Ascending aorta (tissue), 2 donors: ENCODE measurements around the gene CORIN. TPM values are rescaled to one million over a fixed set of nuclear protein-coding genes. Genes with fewer than 3 reads are reported as not detected.

Experiments
- DNase-seq, 2 donors: peaks; one replicate each; pipeline ENCODE4 v3.0.0-alpha.2; 2019; ENCODE audit warnings: low spot score in 2 of 2
- H3K27ac ChIP-seq, 2 donors: fragments of 200-600 bp; sonication (generic); one replicate each; pipeline ENCODE4 v1.5.1; 2016 to 2017; ENCODE audit warnings: mild to moderate bottlenecking in 1 of 2
- H3K27me3 ChIP-seq: fragments of 200-600 bp; sonication (generic); one replicate; pipeline ENCODE4 v1.5.1; 2017
- H3K36me3 ChIP-seq, 2 donors: fragments of 200-600 bp; sonication (generic); one replicate each; pipeline ENCODE4 v1.5.1; 2016
- H3K4me1 ChIP-seq, 2 donors: fragments of 200-600 bp; sonication (generic); one replicate each; pipeline ENCODE4 v1.5.1; 2016 to 2017; ENCODE audit warnings: mild to moderate bottlenecking in 1 of 2
- H3K4me3 ChIP-seq, 2 donors: fragments of 200-600 bp; sonication (generic); one replicate each; pipeline ENCODE4 v1.5.1; 2016 to 2017; ENCODE audit warnings: mild to moderate bottlenecking in 1 of 2
- H3K9me3 ChIP-seq, 2 donors: fragments of 200-600 bp; sonication (generic); one replicate each; pipeline ENCODE4 v1.5.1; 2016
- intact Hi-C: fragments of 100-400 bp; cut with DNase I; formaldehyde crosslinking; loops from one replicate; pipeline ENCODE4 v1.15.1; 2023
- total RNA-seq: library from RNA; depleted of rRNA; stranded (reverse); fragments of >200 nt; gene quantifications from one replicate; pipeline ENCODE4 v1.1.0, GENCODE V29; 2016
- TF ChIP-seq, protein P1 (sequence below), 3 experiments: fragments of 200-600 bp in 2 of 3; fragments of 450-650 bp in 1 of 3; sonication (generic) in 2 of 3; IDR thresholded peaks; one replicate each; pipeline ENCODE4 v1.5.1; 2016 to 2019; ENCODE audit warnings: antibody characterized with exemption in 3 of 3, mild to moderate bottlenecking in 1 of 3, moderate library complexity in 1 of 3

CORIN gene
- total RNA-seq, 1 donor from 2014 or later, result not detected

DNA sequence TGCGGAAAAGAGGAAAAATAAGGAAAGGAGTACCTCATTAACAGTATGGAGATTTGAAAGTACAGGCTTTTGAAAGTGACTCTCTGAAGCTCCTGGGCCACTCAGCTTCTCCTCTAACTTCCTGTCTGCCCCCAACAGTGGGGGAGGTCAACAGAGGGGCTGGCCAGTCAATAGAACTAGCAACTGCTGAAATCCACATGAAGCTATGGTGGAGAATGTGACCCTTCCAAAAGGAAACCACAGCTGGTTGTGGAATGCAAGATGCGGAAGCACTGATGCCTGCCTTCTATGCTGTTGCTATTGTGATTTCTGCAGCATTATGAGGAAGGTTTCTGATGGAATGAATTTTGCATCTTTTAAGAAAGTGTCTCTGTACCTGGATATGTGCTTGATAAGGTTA, 2.4 kb downstream of the CORIN start:
- H3K27ac ChIP-seq, result no peak overlapping the region
- H3K36me3 ChIP-seq, result no peaks in the 10 kb centered on the region
- peaks cover 5 to 11% of the 10 kb centered on the region in 2 donors for H3K4me1 ChIP-seq
- no peaks in the 10 kb centered on the region for H3K27me3 ChIP-seq
- intact Hi-C loops, result loop anchor here (5.0 kb wide), 1 partner anchor 138 kb away; no protein-coding TSS in a partner anchor
- no peak for DNase-seq
- no peaks in the 10 kb centered on the region for H3K9me3 ChIP-seq
- H3K4me3 ChIP-seq, result peak overlapping the region in 1 of 2 donors; percentile 69
- TF ChIP-seq, protein P1, sequence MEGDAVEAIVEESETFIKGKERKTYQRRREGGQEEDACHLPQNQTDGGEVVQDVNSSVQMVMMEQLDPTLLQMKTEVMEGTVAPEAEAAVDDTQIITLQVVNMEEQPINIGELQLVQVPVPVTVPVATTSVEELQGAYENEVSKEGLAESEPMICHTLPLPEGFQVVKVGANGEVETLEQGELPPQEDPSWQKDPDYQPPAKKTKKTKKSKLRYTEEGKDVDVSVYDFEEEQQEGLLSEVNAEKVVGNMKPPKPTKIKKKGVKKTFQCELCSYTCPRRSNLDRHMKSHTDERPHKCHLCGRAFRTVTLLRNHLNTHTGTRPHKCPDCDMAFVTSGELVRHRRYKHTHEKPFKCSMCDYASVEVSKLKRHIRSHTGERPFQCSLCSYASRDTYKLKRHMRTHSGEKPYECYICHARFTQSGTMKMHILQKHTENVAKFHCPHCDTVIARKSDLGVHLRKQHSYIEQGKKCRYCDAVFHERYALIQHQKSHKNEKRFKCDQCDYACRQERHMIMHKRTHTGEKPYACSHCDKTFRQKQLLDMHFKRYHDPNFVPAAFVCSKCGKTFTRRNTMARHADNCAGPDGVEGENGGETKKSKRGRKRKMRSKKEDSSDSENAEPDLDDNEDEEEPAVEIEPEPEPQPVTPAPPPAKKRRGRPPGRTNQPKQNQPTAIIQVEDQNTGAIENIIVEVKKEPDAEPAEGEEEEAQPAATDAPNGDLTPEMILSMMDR (IDR thresholded peaks at IDR 0.05), result no peak

DNA sequence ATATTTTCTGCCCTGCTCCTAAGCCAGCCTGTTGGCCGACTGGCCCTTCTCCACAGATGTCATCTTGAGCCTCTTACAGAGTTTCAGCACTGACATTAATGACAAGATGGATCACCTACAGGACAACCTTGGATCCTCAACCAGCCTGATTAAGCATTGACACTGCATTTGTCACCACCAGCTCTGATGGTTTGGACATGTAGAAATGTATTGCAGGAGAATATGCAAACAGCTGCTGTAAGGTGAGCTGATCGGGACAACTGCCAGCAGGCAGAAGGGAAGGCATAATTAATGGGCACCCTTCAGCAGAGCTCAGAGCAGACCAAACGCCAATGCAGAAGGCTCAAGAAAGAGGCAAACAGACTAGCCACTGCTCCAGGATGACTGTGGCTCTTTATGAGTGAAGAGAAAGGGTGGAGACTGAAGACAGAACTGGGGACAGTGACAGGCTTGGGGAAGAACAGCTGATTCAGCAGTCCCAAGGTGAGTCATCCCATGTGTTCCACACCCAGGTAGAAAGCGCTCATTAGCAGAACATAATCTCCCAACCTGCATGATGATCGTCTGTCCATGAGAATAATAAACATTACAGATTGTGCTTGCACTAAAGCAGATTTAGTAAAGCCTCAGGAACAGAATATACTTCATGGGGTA, 6.7 kb downstream of the CORIN start:
- Histone ChIP-seq H3K4me3 (no peak overlapping the region), H3K27me3 (no peaks in the 10 kb centered on the region), H3K9me3 (no peaks in the 10 kb centered on the region), H3K27ac (no peak overlapping the region), H3K4me1 (peaks cover 5 to 11% of the 10 kb centered on the region in 2 donors), H3K36me3 (no peaks in the 10 kb centered on the region)
- intact Hi-C loops, result no loop called here
- DNase-seq, result no peak
- TF ChIP-seq, protein P1 (IDR thresholded peaks at IDR 0.05), result no peak

DNA sequence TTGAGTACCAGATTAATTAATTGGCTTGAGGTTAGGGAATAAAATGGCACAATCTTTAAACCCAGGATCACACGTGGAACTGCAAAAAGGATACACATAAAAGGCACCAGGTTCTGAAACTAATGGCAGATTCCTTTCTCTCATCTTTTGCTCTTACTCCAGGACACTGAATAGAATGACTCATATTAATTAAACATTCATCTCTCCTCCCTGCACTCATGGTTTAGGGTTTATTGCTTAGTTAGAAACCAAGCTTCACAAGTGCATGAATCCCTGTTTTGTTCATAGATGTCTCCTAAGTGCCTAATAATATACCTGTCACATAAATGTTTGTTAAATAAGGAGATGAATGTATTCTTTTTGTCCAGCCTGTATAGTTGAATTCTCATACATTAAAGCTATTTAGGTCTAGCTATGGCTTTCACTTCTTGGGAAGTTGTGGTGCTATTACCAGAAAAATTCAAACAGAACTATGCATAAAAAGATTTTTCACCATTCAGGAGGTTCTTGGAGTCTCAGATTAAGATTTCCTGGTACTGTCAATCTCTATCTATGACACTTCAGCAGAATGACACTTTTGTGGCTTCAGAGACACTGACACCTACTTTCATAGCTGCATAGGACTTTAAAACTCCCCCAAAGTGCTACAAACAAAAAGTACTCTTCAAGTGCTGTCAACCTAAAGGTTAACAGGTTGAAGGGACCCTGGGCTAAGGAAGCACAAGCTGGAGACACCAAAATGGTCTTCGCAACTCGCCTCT, 7.4 kb downstream of the CORIN start:
- Histone ChIP-seq H3K27ac (no peak overlapping the region), H3K36me3 (no peaks in the 10 kb centered on the region), H3K27me3 (no peaks in the 10 kb centered on the region), H3K9me3 (no peaks in the 10 kb centered on the region), H3K4me3 (no peak overlapping the region), H3K4me1 (peaks cover 0 to 4% of the 10 kb centered on the region in 2 donors)
- intact Hi-C loops, result no loop called here
- DNase-seq, result no peak
- TF ChIP-seq, protein P1 (IDR thresholded peaks at IDR 0.05), result no peak

DNA sequence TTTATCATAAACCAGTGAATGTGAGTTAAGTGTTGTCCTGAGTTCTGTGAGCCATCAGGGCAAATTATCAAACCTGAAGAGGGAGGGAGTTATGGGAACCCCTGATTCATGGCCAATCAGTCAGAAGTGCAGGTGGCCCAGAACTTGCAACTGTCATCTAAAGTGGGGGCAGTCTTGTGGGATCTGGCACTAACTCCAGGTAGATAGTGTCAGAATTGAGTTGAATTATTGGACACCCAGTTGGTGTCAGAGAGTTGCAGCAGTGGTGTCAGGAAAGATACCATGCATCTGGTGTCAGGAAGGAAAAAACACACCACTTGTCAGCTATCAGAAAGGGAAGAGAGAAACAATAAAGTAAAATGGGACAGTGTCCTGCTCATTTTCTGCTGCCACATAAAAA, 8.4 kb downstream of the CORIN start:
- Histone ChIP-seq H3K36me3 (no peaks in the 10 kb centered on the region), H3K27ac (no peak overlapping the region), H3K9me3 (no peaks in the 10 kb centered on the region), H3K4me3 (no peak overlapping the region), H3K4me1 (no peaks in the 10 kb centered on the region), H3K27me3 (no peaks in the 10 kb centered on the region)
- intact Hi-C loops, result no loop called here
- no peak for DNase-seq
- TF ChIP-seq, protein P1 (IDR thresholded peaks at IDR 0.05), result no peak

DNA sequence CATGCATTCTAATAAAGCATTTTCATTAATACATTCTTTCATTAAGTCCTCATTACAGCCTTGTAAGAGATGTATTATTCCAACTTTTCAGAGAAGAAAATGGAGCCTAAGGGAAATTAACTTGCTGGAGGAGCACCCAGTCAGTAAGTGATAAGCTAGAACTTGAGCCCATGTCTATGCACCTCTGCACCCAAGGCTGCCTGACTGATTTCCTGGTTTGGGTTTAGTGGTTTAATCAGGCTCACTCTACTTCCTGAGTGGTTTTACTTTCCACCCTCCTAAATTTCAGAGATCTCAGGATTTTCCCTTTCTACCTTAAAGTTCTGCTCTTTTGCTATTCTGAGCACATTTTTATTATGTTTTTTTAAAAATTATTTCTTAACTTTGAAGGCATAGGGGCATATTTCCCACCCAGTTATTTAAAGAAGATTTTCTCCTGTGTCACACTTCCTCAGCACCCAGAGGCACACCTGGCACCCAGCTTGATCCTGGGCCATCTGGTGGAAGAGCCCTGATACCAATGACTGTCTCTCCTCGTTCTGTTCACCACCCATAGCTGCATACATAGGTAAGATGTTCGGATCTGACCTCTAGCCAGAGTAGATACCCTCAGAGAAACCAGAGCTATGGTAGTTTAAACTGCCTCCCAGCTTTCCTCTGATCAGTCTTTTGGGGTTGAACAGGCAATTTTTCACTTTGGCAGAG, 10.4 kb downstream of the CORIN start:
- H3K4me3 ChIP-seq, result no peak overlapping the region
- no peak for DNase-seq
- TF ChIP-seq, protein P1 (IDR thresholded peaks at IDR 0.05), result no peak
- H3K27ac ChIP-seq, result no peak overlapping the region
- intact Hi-C loops, result no loop called here
- H3K36me3 ChIP-seq, result no peaks in the 10 kb centered on the region
- no peaks in the 10 kb centered on the region for H3K27me3 ChIP-seq
- no peaks in the 10 kb centered on the region for H3K4me1 ChIP-seq
- H3K9me3 ChIP-seq, result no peaks in the 10 kb centered on the region
